Measurements from ENCODE around the gene VPS13D. TPM values are rescaled to one million over a fixed set of nuclear protein-coding genes. Genes with fewer than 3 reads are reported as not detected.

The VPS13D gene
- total RNA-seq, 6 experiments from 2014 or later = 25.9 to 36.9 (median 30.8) TPM

DNA sequence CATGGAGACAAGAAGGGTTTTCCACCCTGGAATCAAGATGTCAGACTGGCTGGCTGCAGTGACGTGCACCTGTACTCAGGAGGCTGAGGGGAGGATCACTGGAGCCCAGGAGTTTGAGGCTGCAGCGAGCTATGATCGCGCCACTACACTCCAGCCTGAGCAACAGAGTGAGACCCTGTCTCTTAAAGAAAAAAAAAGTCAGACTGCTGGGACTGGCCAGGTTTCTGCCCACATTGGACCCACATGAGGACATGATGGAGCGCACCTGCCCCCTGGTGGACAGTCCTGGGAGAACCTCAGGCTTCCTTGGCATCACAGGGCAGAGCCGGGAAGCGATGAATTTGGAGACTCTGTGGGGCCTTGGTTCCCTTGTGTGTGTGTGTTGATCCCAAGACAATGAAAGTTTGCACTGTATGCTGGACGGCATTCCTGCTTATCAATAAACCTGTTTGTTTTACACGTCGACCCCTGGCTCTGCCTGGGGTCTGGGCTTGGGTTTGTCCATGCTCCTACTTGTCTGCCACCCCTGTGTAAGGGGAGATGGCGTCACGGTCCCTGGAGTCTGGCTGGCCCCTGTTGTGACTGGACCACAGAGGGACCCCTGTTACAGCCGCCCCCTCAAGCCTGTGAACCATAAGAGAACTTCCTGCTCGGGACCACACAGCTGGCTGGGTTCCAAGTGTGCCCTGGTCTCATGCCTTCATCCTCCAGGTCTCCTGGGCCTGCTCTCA is 20.9 kb upstream of the VPS13D start:
- H3K27me3 ChIP-seq = no peaks in the 10 kb centered on the region
- intact Hi-C loops (cut with DNase I) = loop anchor here (2.0 to 5.0 kb wide), 2 partner anchors 84 to 87 kb away; no protein-coding TSS in a partner anchor
- H3K4me3 ChIP-seq = no peak overlapping the region
- no peaks in the 10 kb centered on the region for H3K9me3 ChIP-seq
- no peak overlapping the region for H3K27ac ChIP-seq
- peaks cover 0 to 3% (median 0%) of the 10 kb centered on the region in 4 donors for H3K36me3 ChIP-seq
- TF ChIP-seq POLR2A (IDR thresholded peaks at IDR 0.05) = no peak
- TF ChIP-seq, protein P1, sequence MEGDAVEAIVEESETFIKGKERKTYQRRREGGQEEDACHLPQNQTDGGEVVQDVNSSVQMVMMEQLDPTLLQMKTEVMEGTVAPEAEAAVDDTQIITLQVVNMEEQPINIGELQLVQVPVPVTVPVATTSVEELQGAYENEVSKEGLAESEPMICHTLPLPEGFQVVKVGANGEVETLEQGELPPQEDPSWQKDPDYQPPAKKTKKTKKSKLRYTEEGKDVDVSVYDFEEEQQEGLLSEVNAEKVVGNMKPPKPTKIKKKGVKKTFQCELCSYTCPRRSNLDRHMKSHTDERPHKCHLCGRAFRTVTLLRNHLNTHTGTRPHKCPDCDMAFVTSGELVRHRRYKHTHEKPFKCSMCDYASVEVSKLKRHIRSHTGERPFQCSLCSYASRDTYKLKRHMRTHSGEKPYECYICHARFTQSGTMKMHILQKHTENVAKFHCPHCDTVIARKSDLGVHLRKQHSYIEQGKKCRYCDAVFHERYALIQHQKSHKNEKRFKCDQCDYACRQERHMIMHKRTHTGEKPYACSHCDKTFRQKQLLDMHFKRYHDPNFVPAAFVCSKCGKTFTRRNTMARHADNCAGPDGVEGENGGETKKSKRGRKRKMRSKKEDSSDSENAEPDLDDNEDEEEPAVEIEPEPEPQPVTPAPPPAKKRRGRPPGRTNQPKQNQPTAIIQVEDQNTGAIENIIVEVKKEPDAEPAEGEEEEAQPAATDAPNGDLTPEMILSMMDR (IDR thresholded peaks at IDR 0.05) = peak; percentile 91 to 95 (median 94)
- ATAC-seq = peak; percentile 88 to 92 (median 90)
- WGBS (ENCODE audit: insufficient coverage, low coverage, low lambda C conversion rate, missing lambda C conversion rate) = 36% methylated on average over 4 of the region's 14 CpGs
- H3K4me1 ChIP-seq = no peaks in the 10 kb centered on the region
- DNase-seq = peak; percentile 79 to 88 (median 84)

DNA sequence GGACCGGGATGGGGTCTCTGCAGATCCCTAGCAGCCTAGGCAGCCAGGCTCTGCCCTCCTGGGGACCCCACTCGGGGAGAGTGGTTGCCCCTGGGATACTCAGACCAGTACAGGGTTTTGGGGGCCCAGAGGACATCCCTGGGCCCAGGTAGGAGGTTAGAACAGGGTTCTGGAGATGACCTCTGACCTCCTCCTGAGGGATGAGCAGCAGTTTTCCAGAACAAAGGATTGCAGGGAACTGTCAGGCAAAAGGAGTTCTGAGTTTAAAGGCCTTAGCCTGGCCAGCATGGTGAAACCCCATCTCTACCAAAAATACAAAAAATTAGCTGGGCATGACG is 20.4 kb upstream of the VPS13D start:
- TF ChIP-seq, protein P1 (IDR thresholded peaks at IDR 0.05) = no peak
- TF ChIP-seq POLR2A (IDR thresholded peaks at IDR 0.05) = no peak
- intact Hi-C loops (cut with DNase I) = loop anchor here (2.0 to 5.0 kb wide), 2 partner anchors 85 to 87 kb away; no protein-coding TSS in a partner anchor

DNA sequence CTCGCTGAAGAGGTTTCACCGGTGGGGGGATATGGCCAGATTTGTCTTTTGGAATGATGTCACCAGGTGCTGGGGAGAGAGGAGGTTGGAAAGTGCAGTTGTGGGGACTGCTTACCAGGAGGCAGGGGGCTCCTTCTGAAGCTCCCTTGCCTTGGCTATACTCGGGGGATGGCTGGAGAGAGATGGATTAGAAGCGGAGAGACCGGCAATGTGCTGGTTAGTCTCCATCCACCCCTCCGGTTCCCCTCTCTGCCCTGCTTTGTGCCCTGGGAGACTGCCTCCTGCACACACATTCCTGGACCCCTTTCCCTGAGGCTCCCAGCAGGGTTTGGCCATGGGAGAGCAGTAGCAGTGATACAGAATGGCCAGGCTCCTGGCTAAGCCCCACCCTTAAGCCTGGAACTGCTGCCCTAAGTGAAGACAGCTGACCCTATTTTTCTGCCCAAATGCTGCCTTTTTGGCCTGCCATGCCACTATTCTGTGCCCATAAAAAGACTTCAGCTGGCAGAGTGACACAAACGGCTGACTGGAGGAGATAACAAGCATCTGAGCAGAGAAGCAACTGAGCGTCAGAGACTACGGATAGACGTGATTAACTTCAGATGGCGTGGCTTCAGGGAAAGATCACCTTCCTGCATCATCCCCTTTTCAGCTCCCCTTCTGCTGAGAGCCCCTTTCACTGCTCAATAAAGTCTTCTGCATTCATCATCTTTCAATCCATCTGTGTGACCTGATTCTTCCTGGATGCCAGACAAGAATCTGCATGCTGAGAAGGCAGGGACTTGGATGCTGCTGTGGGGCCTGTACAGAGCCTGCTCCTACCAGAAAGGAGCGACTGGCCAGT is 14.5 kb upstream of the VPS13D start:
- no peaks in the 10 kb centered on the region for H3K9me3 ChIP-seq
- H3K36me3 ChIP-seq = no peaks in the 10 kb centered on the region
- DNase-seq (peak in 1 of 3 donors; percentile 16), ATAC-seq (no peak)
- H3K27ac ChIP-seq = no peak overlapping the region
- no peak overlapping the region for H3K4me3 ChIP-seq
- no peaks in the 10 kb centered on the region for H3K4me1 ChIP-seq
- H3K27me3 ChIP-seq = no peaks in the 10 kb centered on the region
- 72% methylated on average over 6 of the region's 12 CpGs for WGBS (ENCODE audit: insufficient coverage, low coverage, low lambda C conversion rate, missing lambda C conversion rate)
- intact Hi-C loops (cut with DNase I) = no loop called here
- TF ChIP-seq, protein P1 (IDR thresholded peaks at IDR 0.05) = no peak
- TF ChIP-seq POLR2A (IDR thresholded peaks at IDR 0.05) = no peak

More for the DNA sequence above, 20.4 kb upstream of the VPS13D start:
- no peaks in the 10 kb centered on the region for H3K4me1 ChIP-seq
- H3K36me3 ChIP-seq = peaks cover 0 to 3% (median 0%) of the 10 kb centered on the region in 4 donors
- no peaks in the 10 kb centered on the region for H3K9me3 ChIP-seq
- DNase-seq (no peak), ATAC-seq (peak in 2 of 4 donors; percentile 4 to 12)
- H3K4me3 ChIP-seq = no peak overlapping the region
- WGBS (ENCODE audit: insufficient coverage, low coverage, low lambda C conversion rate, missing lambda C conversion rate) = 57% methylated on average over 1 of the region's 3 CpGs
- no peaks in the 10 kb centered on the region for H3K27me3 ChIP-seq
- no peak overlapping the region for H3K27ac ChIP-seq

DNA sequence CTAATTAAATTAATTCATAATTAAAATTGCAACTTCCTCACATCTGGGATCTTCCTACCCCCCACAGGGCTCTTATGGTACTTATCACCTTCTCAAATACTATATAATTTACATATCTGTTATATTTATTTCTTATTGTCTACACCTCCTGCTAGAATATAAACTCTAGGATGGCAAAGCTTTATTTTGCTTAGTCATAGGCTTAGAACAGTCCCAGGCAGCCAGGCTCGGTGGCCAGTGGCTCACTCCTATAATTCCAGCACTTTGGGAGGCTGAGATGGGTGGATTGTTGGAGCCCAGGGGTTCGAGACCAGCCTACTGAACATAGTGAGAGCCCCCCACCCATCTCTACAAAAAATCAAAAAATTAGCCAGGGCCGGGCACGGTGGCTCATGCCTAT is 10.0 kb upstream of the VPS13D start:
- intact Hi-C loops (cut with DNase I) = no loop called here
- Histone ChIP-seq H3K4me1 (peaks cover 0 to 7% (median 0%) of the 10 kb centered on the region in 4 donors), H3K4me3 (no peak overlapping the region), H3K27ac (no peak overlapping the region), H3K9me3 (no peaks in the 10 kb centered on the region), H3K27me3 (no peaks in the 10 kb centered on the region), H3K36me3 (no peaks in the 10 kb centered on the region)
- no peak for TF ChIP-seq POLR2A (IDR thresholded peaks at IDR 0.05)
- TF ChIP-seq, protein P1 (IDR thresholded peaks at IDR 0.05) = no peak
- no peak for DNase-seq
- WGBS (ENCODE audit: insufficient coverage, low coverage, low lambda C conversion rate, missing lambda C conversion rate) = 54% methylated on average over 2 of the region's 4 CpGs
- ATAC-seq = no peak

Measured in right lobe of liver (tissue), 6 donors.